Measurements from ENCODE around the gene PPL. TPM values are rescaled to one million over a fixed set of nuclear protein-coding genes. Genes with fewer than 3 reads are reported as not detected.
A peak's percentile ranks its signal among the peaks of the same experiment; 100 is the strongest.
"Not testable (repeated sequence)": the region's sequence is repeated elsewhere in the genome, so short reads cannot be mapped to it uniquely, and the experiment has no call there.

The PPL gene
- total and polyA plus RNA-seq, 2 of the 13 experiments (the other 11 are each of a cell fraction or from before 2014, with no cell fraction given): 5.7 to 6.6 TPM

DNA sequence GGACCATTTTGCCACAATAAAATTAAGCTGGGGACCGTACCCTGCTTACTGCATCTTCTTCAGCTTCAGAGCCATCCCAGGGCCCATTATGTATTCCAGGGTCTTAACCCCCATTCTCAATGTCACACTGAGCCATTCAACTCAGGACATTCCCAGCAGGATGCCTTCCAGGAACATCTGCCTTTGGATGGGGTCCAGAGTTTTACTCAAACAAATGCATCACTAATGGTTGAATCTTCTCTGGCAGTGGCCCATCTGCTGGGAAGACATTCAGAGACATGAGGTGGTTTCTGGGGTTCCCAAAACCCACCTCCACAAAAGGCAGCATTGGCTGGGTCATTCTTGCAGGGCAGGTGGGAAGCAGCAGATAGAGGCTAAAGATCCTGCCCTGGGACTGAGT is 17.8 kb upstream of the PPL start:
- H3K9me3 ChIP-seq (ENCODE audit: low read length): no peaks in the 10 kb centered on the region
- TF ChIP-seq, protein P1, sequence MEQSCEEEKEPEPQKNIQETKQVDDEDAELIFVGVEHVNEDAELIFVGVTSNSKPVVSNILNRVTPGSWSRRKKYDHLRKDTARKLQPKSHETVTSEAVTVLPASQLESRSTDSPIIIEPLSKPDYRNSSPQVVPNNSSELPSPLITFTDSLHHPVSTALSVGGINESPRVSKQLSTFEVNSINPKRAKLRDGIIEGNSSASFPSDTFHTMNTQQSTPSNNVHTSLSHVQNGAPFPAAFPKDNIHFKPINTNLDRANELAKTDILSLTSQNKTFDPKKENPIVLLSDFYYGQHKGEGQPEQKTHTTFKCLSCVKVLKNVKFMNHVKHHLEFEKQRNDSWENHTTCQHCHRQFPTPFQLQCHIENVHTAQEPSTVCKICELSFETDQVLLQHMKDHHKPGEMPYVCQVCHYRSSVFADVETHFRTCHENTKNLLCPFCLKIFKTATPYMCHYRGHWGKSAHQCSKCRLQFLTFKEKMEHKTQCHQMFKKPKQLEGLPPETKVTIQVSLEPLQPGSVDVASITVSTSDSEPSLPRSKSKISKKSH (CRISPR knock-in tag; IDR thresholded peaks at IDR 0.05; ENCODE audit: borderline replicate concordance): no peak
- TF ChIP-seq ZNF768 (CRISPR knock-in tag; IDR thresholded peaks at IDR 0.05): 0 out of 2 replicates have a peak, but pooled peaks have one; percentile 27
- CTCF ChIA-PET (ENCODE audit: low intra/inter-chr PET ratio, low total read pairs): no interaction called here
- ATAC-seq (no peak), FAIRE-seq (no peak), DNase-seq (ENCODE audit: low spot score) (no peak)
- no peaks in the 10 kb centered on the region for H3K79me2 ChIP-seq (ENCODE audit: insufficient read depth, low read length)
- POLR2A ChIA-PET: no interaction called here
- no peaks in the 10 kb centered on the region for H3K36me3 ChIP-seq (replicated peaks in 1 of 2; ENCODE audit: control insufficient read depth in 1 of 2, insufficient read depth in 2 of 2, low read length in 2 of 2)
- no TSS peak for BruUV-seq (replicated peaks)
- no peak overlapping the region for H2AFZ ChIP-seq (ENCODE audit: low read length)
- peaks cover 0 to 8% of the 10 kb centered on the region in 2 experiments; a peak in 2 of 5 replicates for H3K27me3 ChIP-seq (ENCODE audit: control insufficient read depth in 1 of 2, insufficient read depth in 2 of 2, low read length in 2 of 2)
- H3K4me1 ChIP-seq (ENCODE audit: insufficient read depth, low read length): peaks cover 30% of the 10 kb centered on the region
- H3K9ac ChIP-seq (ENCODE audit: insufficient read depth, low read depth, low read length): no peak overlapping the region
- 43% methylated on average over 1 of the region's 1 CpG for WGBS (ENCODE audit: low lambda C conversion rate)
- no peak overlapping the region for H3K4me2 ChIP-seq (ENCODE audit: low read depth, low read length)
- H3K27ac ChIP-seq (ENCODE audit: extremely low read length, insufficient read depth, low read length): no peak overlapping the region
- intact Hi-C loops (cut with micrococcal nuclease; ENCODE audit: unreplicated experiment): loop anchor here (5.0 to 10.0 kb wide), 4 partner anchors 118 to 340 kb away; partner anchors contain the start of genes ALG1, EEF2KMT and UBALD1
- no peaks in the 10 kb centered on the region for H4K20me1 ChIP-seq (ENCODE audit: insufficient read depth, low read length)
- H3K4me3 ChIP-seq (replicated peaks in 1 of 3; ENCODE audit: insufficient read depth in 1 of 3, low read depth in 2 of 3, low read length in 3 of 3): no peak overlapping the region
- in situ Hi-C loops (cut with HindIII; ENCODE audit: extremely low pct_ligation_motif_present, low pct_unique_long_range_greater_than_20kb): loop anchor here (5.0 to 25.0 kb wide), 2 partner anchors 107 to 442 kb away; partner anchors contain the start of genes GLYR1 and UBN1

GRCh38 chr16:4951583-4951982 is 14.6 kb upstream of the PPL start:
- H3K4me2 ChIP-seq (ENCODE audit: low read depth, low read length); H3K9me3 ChIP-seq (ENCODE audit: low read length); H3K27me3 ChIP-seq (ENCODE audit: control insufficient read depth in 1 of 2, insufficient read depth in 2 of 2, low read length in 2 of 2); H3K79me2 ChIP-seq (ENCODE audit: insufficient read depth, low read length); FAIRE-seq; H3K9ac ChIP-seq (ENCODE audit: insufficient read depth, low read depth, low read length); H3K27ac ChIP-seq (ENCODE audit: extremely low read length, insufficient read depth, low read length); CTCF ChIA-PET (ENCODE audit: low intra/inter-chr PET ratio, low total read pairs); H3K36me3 ChIP-seq (replicated peaks in 1 of 2; ENCODE audit: control insufficient read depth in 1 of 2, insufficient read depth in 2 of 2, low read length in 2 of 2); ATAC-seq; H4K20me1 ChIP-seq (ENCODE audit: insufficient read depth, low read length); BruUV-seq (replicated peaks); DNase-seq (ENCODE audit: low spot score); H3K4me3 ChIP-seq (replicated peaks in 1 of 3; ENCODE audit: insufficient read depth in 1 of 3, low read depth in 2 of 3, low read length in 3 of 3); H2AFZ ChIP-seq (ENCODE audit: low read length): not testable (repeated sequence)
- WGBS (ENCODE audit: low lambda C conversion rate): 27% methylated on average over 3 of the region's 3 CpGs
- in situ Hi-C loops (cut with HindIII; ENCODE audit: extremely low pct_ligation_motif_present, low pct_unique_long_range_greater_than_20kb) (loop anchor here (25.0 kb wide), 1 partner anchor 439 kb away; no protein-coding TSS in a partner anchor), intact Hi-C loops (cut with micrococcal nuclease; ENCODE audit: unreplicated experiment) (loop anchor here (10.0 kb wide), 1 partner anchor 337 kb away; the partner anchor contains the start of gene UBALD1)
- H3K4me1 ChIP-seq (ENCODE audit: insufficient read depth, low read length): peaks cover 46% of the 10 kb centered on the region
- POLR2A ChIA-PET: interaction anchor here (0.7 kb wide), 1 partner anchor 74 kb away, joined by 3 read pairs; no protein-coding TSS in a partner anchor

Data from HepG2 (cell line).